NCI-H524 treated with DMSO at 0.1 percent for 48 hours (cell line): ENCODE data around the gene HECTD2.
"Not testable (repeated sequence)": the region's sequence is repeated elsewhere in the genome, so short reads cannot be mapped to it uniquely, and the experiment has no call there.

ENCODE experiments used
- DNase-seq: peaks from one replicate; lab custom pipeline; 2025; lab: John Stamatoyannopoulos, UW

The HECTD2 gene

DNA sequence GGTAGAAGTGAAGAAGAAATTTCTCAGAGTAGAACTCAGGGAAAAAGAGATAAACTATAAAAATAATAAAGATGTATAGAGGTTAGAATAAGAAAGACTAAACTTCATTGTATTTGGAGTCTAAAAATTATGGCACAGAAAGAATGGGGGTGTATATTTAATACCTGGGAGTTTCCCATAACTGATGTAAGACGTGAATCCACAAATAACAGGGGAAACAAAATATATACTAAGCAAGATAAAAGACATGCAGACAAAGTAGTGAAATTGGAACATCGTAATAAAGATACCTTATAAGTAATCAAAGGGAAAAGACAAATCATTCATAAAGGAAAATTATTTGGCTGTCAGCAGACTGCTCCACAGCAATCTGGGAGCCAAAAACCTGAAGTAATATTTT, 62.8 kb downstream of the HECTD2 start:
- DNase-seq = no peak

DNA sequence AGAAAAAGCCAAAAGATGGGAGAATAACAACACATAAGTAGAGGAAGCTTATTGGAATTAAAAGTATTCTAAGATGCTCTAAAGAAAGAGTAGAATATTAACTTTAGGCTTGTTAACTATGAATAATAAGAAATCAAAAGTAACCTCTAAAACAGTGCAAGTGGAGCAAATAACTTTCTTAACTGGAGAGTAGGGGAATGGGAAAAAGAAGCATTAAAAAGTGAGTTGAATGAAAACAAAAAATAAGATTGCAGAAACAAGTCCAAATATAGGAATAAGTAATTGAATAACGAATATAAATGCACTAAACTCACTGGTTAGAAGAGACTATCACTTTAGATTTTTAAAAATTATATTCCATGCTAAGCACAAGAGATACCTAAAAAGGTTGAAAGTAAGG, 63.9 kb downstream of the HECTD2 start:
- no peak for DNase-seq

DNA sequence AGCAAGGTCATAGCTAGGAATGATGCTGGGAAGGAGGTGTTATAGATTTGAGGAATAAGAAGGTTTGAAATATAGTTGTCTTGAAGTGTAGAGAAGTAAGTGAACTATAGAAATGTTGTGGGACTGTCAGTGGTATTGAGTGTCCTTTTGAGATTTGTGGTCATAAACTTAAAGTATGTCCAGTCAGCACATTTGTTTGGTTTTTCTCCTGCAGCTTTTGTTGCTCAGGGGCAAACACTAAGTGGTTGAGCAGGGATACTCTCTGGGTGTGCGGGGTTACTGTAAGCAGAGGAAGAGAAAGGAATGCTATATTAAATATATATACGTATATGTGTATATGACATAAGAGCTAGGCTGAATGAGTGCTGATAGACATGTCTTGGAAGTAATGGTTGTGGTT, 67.1 kb downstream of the HECTD2 start:
- no peak for DNase-seq

DNA sequence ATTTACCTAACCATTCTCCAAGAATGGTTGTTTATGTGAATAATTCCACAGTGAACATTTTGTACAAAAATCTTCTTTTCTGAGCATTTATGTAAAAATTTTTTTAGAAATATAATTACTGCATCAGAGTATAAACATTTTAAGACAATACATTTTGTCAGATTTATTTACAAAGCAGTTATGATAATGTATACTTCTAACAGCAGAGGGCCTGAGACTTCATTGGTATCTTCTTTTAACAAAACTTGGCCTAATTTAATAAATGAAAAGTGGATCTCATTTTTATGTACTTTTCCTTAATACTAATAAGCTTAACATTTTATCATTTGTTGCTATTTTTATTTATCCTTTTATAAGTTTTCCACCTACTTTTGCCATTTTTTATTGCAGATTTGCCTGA, 69.4 kb downstream of the HECTD2 start:
- DNase-seq = no peak

DNA sequence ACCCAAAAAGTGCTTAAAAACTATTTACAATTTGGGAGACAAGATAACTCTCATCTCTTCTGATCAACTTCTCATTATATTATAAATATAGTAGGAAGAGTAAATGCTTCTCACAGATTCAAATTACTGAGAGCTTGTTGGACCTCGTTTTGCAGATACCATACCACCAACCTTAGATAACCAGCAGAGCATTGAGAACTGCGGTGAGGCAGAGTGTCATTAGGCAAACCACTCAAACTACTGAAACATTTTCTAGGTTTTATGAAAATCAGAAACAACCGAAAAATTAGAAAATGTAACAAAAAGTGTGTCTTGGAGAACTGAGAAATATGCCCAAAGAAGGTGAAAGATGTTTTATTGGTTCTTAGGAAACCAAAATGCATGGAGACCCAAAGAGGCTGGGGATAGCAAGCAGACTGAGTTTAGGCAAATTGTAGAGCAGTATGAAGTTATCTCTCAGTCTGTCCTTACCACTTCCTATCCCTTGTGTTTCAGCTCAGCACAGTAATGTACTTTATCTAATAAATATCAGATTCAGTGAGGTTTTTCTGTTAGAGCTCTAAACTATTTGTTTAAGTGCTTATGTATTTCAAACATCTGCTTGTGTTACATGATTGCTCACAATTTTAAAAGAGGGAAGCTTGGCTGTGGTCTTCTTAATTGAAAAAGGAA, 77.9 kb downstream of the HECTD2 start:
- DNase-seq = no peak

DNA sequence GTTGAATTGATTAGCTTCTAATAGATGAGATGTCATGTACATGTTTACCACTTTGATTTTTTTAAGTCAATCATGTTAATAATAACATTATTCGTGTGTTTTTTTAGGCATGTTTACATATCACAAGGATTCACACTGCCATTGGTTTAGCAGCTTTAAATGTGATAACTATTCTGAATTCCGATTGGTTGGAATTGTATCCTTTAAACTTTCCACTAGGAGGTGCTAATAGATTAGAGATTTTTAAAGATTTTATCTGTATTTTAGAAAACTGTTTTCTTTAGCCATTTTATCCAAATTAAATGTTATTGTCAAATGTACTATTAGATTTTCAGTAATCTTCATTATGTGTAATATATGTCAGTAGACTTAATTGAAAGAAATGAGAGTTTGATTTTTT, 83.2 kb downstream of the HECTD2 start:
- no peak for DNase-seq

DNA sequence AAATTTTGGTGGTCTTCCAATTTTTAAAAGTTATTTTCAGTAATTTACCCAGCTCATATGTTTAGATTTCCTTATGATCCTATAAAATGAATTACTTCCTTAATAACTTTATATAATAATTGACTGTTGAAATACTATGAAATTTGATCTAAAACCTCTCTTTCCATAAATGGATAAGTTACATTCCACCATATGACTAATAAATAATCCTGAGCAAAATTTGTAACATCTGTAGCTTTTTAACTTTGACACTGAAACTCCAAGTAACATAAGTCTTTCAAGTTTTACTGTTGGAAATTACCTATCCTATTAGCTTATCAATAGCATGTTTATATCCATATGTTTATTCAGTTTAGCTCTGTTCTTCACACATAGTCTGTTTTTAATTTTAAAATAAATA, 85.3 kb downstream of the HECTD2 start:
- DNase-seq = no peak

DNA sequence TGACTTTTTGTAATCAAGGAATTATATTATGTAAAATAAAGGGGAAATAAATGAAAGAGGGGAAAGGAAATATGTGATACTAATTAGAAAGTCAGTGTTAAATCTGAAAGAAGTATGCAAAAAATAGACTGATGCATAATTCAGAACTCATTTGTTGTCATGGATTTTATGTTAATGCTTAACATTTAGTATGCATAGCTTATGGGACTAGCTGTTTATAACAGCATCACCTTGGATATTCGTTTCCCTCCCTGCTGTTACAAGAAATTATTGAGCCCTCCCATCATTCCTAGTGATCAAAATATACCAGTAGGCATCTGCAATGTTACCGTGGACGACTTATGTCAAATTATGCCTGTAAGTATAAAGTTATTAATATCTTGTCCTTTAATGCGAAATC, 85.9 kb downstream of the HECTD2 start:
- no peak for DNase-seq

DNA sequence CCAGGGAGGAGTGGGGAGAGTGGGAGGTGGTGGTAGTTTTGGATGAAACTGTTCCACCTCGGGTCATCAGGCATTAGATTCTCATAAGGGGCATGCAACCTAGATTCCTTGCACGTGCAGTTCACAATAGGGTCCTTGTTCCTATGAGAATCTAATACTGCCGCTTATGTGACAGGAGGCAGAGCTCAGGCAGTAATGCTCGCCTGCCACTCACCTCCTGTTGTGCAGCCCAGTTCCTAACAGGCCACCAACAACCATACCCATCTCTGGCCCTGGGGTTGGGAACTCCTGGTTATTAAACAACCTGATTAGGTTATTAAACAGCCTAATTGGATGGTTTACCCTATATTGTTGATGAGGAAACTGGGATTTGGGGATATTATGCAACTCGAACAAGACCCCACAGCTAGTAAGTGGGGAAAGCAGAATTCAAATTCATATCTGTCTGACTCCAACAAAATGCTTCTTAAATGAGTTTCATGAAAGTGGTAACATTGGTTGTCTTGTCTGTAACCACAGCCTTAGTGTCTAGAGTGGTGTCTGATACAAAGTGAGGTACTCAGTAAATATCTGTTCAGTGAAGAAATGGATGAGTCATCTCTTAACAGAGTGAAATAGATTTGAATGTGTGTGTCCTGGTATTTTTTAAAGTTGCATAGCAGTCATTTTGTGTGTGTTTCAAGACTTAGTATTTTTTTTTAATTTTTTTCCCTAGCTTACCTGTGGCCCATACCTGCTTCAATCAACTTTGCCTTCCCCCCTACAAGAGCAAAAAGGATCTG, 101.6 kb downstream of the HECTD2 start:
- no peak for DNase-seq

DNA sequence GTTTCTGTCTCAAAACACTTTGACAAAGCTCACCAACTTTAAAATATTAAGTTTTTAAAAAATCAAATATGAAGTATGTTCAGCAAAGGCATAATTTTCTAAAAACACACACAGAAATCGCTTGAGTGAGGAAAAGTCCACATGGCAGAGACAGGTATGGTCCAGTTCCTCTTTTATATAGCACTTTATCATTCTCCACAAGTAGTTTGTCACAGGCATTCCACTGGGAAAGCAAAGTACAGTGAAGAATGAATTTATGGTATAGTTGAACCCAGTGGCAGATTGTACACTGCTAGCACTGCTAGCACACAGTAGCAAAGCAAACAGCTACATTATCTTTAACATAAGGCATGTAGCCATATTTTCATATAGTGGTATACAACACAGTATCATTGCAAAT, 102.3 kb downstream of the HECTD2 start:
- DNase-seq = no peak

DNA sequence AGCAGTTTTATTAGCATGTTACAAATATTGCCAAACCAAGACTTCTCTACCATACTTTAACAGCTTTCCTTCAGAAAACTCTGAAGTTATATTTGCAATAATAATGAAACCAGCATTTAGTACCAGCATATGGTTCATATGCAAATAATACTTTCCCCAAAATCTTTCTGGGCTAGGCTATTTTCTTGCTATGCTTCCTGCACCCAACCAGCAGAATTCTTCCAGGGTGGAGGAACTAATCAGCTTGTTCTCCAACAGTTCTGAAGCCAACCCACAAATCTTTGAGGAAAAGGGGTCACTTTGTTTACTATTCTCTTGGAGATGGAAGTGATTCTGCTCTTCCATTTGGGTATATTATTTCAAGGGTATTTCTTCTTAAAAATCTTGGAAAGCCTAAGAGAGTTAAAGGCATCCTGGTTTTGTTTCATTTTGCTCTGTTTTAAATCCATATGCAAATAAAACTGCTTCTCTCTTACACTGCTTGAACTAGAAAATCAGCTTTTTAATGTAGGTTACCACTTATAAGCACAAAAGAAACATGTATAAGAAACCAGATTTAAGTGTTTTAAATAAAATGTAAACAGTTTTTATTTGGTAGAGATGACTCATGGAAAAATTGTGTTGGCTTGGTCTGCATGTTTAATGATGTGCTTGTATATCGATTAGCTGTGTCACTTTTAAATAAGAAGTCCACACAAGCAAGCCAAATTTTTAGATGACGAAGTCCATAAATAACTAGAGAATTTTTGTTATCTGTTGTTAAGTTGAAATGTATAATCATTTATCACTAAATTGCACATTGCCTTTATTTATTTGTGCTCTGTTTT, 103.7 kb downstream of the HECTD2 start:
- no peak for DNase-seq

DNA sequence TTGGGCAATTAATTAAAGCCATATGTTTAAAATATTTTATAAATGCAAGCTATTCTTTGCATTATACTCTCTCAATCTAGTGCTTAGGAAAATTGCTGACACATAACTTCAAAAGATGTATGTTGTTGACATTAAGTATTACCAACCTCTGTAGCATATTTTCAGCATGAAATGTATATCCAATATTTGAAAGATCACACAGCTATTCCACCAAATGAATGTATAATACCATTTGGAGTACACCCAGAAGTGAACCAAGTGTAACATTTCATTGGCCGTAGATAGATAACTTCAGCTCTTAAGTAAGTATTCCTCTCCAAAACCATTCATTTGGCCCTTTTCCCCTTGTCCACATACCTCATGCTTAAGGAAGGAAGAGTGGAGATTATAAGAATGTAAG, 104.6 kb downstream of the HECTD2 start:
- no peak for DNase-seq

DNA sequence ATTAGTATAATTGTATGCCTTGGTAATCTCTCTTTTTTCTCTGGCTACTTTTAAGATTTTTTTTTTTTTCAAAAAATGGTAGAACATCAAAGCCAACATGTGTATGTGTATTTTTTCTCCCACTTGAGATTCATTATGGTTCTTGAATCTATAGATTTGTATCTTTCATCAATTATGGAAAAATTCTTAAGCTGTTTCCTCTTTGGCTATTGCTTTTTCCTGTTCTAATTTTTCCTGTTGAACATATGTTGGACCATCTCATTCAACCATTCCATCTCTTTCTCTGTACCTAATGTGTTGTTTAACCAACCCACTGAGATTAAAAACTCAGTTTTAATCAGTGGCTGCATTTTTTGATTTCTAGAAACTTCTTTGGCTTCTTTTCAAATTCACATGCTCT, 107.2 kb downstream of the HECTD2 start:
- no peak for DNase-seq

DNA sequence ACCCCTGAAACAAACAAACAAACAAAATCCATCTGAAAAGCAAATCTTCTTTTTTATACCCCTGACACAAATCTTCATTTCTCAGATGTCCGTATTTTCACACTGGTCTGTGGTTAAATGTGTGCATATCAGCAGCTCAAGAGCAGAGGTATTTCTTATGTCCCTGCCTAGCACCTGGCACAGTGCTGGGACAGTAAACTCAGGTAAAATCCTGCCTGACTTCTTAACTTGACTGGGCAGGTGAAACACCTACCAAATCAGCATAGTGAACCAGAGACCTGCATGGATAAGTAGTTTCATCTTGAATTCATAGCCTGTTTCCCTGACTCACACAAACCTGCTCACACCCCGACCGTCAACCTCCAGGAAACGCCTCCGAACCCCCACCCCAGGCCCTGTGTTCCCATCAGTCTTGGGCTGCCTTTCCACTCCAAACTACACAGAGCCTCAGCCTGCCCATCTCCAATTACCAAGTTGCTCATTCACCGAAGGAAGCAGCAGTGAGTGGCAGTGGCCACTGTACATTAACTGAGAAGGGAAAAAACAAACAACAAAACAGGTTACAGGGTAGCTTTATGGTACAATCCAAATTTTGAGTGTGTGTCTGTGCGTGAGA, 109.9 kb downstream of the HECTD2 start:
- DNase-seq = no peak

DNA sequence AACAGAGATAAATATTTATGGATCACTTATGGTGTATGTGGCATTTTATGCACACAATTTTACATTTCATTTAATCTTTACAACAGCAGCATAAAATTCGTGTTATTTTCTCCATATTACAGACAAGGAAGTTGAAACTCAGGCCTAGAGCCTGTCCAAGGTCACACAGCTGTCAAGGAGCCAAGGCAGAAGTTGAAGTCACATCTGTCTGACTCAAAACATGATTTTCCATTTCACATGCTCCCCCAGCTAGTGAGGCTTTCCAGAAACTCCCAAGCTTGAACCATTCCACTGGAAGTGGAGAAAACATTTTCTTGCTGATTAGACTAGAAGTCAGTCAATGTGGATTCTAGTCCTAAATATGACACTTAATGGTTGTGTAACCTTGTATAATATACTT, 110.5 kb downstream of the HECTD2 start:
- no peak for DNase-seq

DNA sequence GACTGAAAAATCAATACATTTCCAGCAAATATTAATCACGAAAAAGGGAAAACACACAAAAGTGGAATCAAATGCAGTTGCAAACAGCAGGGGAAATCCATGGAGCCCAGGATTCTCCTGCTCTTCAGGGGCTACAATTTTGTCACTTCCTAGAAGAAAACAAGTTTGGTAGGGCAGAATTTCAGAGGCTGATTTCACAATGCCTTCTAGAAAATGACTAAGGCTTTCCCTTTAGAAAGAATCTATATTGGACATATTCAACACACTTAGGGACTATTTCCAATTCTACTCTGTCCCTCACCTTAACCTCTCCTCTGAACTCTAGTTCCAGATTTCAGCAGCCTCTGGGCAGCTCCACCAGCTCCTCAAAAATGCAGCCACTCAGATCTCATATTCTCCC, 111.3 kb downstream of the HECTD2 start:
- no peak for DNase-seq

DNA sequence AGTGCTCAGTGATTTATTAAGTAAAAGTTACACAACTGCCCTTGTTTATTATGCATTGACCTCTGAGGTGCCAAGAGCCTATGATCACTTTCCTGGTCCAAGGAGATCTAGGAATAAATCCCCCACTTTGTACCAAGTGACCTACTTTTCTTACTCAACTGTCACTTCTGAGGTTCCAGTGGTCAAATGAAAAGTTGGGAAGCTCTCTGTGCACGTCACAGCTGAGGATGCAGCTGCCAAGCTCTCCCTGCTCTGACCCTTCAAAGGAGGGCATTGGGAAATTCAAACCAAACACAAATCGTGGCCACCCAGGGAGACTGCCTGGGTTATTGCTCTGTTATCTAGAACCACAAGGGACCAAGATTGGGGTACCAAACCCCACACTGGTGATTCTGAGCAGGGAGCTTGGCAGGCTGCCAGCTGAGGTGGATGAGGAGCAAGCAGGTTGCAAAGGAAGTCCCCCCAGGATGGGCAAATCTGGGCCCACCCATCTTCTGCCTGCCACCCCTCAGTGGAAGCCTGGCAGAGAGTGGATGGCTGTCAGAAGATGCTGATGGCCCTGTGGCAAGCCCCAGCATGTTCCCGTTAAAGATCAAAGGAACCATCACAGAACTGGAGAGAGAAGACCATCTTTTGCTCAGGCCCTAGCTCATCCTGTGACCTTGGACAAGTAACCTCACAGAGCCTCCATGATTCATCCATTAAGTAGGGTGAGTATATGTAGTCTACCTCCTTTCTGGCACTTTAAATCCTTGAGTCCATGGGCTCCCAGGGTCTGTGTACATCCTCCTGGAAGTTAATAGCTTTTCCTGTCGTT, 116.0 kb downstream of the HECTD2 start:
- DNase-seq = no peak

DNA sequence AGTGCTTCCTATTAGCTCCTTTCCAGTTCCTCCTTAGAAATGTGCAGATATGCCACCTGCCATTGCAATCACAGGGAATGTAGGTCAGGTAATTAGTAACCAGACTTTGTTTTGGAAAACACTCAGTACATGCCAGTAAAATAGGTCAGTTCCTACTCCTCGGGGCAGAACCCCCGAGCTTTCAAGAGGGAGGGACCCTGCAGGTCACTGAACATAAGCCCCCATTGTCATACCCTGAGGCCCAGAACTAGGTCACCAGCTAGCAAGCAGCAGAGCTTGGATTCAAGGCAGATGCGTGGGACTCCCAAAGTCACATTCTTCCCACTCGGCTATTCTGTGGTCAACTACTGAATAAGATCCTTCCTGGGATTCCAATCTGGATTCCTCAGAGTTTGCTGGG, 117.9 kb downstream of the HECTD2 start:
- DNase-seq = no peak

DNA sequence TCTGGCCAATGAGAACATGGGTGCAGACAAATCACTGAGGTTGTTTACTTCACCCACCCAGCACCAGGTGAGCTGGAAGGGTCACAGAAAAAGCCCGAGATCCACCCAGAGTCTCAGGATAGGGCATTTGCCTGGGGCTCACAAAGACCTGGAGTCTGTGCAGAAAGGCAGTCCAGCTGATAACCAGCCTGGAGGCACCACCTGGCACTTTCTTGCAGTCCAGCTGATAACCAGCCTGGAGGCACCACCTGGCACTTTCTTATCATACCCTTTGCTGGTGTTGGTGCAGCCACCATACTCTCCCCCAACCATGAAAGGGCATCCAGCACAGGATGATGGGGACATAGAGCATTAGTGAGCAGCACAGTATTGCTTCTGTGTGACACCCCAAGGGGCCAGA, 118.6 kb downstream of the HECTD2 start:
- DNase-seq = no peak

DNA sequence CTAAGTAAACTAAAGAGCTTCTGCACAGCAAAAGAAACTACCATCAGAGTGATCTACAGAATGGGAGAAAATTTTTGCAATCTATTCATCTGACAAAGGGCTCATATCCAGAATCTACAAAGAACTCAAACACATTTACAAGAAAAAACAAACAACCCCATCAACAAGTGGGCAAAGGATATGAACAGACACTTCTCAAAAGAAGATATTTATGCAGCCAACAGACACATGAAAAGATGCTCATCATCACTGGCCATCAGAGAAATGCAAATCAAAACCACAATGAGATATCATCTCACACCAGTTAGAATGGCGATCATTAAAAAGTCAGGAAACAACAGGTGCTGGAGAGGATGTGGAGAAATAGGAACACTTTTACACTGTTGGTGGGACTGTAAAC, 124.6 kb downstream of the HECTD2 start:
- DNase-seq = not testable (repeated sequence)

DNA sequence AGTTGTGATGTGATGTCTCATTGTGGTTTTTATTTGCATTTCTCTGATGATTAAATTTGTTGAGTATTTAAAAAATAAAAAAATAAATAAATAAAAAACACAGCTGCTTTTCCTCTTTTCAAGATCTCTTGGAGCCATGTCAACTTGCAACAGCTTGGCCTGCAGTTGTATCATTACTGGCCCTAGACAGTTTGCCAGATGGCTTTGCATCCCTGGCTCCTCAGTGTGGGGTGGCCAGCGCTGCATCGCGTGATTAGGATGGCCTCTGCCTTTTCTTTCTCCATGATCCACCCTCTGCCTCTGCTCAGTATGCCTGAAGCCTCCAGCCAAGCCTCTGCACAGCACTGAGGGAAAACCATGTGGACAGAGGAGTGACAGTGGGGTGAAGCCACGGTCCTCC, 126.0 kb downstream of the HECTD2 start:
- no peak for DNase-seq

DNA sequence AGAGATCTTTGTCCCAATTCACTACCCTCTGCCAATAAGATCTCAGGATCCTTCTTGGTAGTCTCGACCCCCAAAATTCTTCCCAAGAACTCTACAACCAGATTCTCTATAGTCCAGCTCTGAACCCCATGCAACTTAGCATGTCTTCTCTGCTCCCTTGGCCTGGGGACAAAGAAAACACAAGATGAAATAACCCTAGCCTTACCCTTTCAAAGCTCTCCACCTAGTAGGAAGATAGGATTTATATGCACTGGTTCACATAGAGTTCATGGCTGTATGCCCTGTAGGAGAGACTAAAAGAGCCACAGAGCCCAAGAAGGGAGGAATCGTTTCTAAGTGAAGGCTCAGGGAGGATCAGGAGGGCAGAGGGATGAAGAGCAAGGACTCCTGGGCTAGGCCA, 126.6 kb downstream of the HECTD2 start:
- no peak for DNase-seq
